Measurements from ENCODE around the gene NTM. TPM values are rescaled to one million over a fixed set of nuclear protein-coding genes. Genes with fewer than 3 reads are reported as not detected.

The NTM gene
- total and polyA plus RNA-seq, 2 experiments from 2014 or later = 25.9 to 49.0 TPM

DNA sequence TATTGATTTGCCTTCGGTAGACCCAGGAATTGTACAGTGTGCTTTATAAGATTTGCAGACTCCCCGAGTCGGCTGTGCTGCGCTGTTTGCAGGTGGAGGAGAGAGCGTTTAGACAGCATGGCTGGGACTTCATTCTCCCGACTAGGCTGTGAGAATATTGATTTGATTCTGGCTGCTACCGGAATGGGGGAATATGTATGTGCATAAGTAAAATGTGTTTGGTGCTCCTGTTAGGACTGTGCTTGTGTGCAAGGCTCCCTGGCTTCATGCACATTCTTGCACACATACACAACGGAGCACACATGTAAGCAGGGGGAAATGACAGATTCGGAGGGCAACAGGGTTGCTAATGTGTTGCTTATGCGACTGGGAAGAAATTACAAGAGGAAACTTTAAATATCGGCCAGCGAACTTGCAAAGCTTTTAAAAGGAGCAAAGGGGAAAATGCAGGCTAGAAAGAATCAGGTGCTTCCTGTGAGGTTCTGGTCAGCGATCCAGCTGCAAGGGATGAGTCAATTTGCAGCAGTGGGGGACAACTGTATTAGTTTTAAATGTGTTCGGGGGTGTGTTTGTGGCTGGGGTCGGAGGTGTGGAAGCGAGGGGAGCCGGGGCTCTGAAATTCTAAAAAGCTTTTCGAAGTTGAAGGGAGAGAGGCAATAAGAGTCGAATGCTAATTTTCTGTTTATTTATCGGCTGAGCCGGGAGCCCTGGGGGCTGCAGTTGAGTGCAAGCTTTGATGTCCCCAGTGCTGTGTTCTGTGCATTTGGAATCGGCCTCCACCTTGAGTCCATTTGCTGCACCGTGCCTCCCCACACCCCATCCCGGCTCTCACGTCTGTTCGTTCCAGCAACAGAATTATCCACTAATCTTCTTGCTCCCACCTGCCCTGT lies 731 bp downstream of the NTM start:
- no peaks in the 10 kb centered on the region for H3K9me3 ChIP-seq (ENCODE audit: low read depth)
- no peaks in the 10 kb centered on the region for H3K9me2 ChIP-seq (ENCODE audit: insufficient read depth)
- H3K4me1 ChIP-seq (ENCODE audit: insufficient read depth) = no peaks in the 10 kb centered on the region
- peaks cover 68% of the 10 kb centered on the region for H3K27me3 ChIP-seq (replicated peaks; ENCODE audit: insufficient read depth)
- no peaks in the 10 kb centered on the region for H3K79me2 ChIP-seq (ENCODE audit: insufficient read depth)
- H3K27ac ChIP-seq = no peak overlapping the region
- H3K4me3 ChIP-seq = no peak overlapping the region
- 1 to 3% methylated on average over 26 of the region's 26 CpGs for WGBS, 2 experiments (ENCODE audit: low coverage in 1 of 2, low lambda C conversion rate in 2 of 2, missing lambda C conversion rate in 2 of 2)
- DNase-seq = no peak
- no peaks in the 10 kb centered on the region for H4K20me1 ChIP-seq (ENCODE audit: insufficient read depth)
- H3K9ac ChIP-seq = no peak overlapping the region
- peak; percentile 54 for TF ChIP-seq EZH2 (IDR thresholded peaks at IDR 0.05; ENCODE audit: insufficient read depth, poor library complexity, severe bottlenecking)
- 0 out of 2 replicates have a peak, but pooled peaks have one; percentile 20 for TF ChIP-seq EZH2phosphoT487 (IDR thresholded peaks at IDR 0.05; ENCODE audit: insufficient read depth, low read depth)
- H2AFZ ChIP-seq = no peak overlapping the region
- H3F3A ChIP-seq (ENCODE audit: insufficient read depth) = no peaks in the 10 kb centered on the region
- H3K36me3 ChIP-seq (ENCODE audit: low read depth) = no peaks in the 10 kb centered on the region
- no peak overlapping the region for H3K4me2 ChIP-seq (ENCODE audit: unreplicated experiment)
- in situ Hi-C loops (cut with MboI) = no loop called here

- no peak for TF ChIP-seq EZH2 (IDR thresholded peaks at IDR 0.05; ENCODE audit: insufficient read depth, poor library complexity, severe bottlenecking)
- in situ Hi-C loops (cut with MboI) = no loop called here
- WGBS, 2 experiments (ENCODE audit: low coverage in 1 of 2, low lambda C conversion rate in 2 of 2, missing lambda C conversion rate in 2 of 2) = 10 to 11% methylated on average over 7 of the region's 7 CpGs
- no peak overlapping the region for H2AFZ ChIP-seq
- no peak for DNase-seq
- no peaks in the 10 kb centered on the region for H3K4me1 ChIP-seq (ENCODE audit: insufficient read depth)
- H4K20me1 ChIP-seq (ENCODE audit: insufficient read depth) = no peaks in the 10 kb centered on the region
- H3K79me2 ChIP-seq (ENCODE audit: insufficient read depth) = no peaks in the 10 kb centered on the region
- H3K4me2 ChIP-seq (ENCODE audit: unreplicated experiment) = no peak overlapping the region
- H3F3A ChIP-seq (ENCODE audit: insufficient read depth) = no peaks in the 10 kb centered on the region
- no peaks in the 10 kb centered on the region for H3K9me3 ChIP-seq (ENCODE audit: low read depth)
- H3K4me3 ChIP-seq = no peak overlapping the region
- H3K27ac ChIP-seq = no peak overlapping the region
- peaks cover 69% of the 10 kb centered on the region for H3K27me3 ChIP-seq (replicated peaks; ENCODE audit: insufficient read depth)
- H3K36me3 ChIP-seq (ENCODE audit: low read depth) = no peaks in the 10 kb centered on the region
- no peaks in the 10 kb centered on the region for H3K9me2 ChIP-seq (ENCODE audit: insufficient read depth)
- H3K9ac ChIP-seq = no peak overlapping the region
These were observed 1.3 kb downstream of the NTM start for GRCh38 chr11:131371791-131372104.

DNA sequence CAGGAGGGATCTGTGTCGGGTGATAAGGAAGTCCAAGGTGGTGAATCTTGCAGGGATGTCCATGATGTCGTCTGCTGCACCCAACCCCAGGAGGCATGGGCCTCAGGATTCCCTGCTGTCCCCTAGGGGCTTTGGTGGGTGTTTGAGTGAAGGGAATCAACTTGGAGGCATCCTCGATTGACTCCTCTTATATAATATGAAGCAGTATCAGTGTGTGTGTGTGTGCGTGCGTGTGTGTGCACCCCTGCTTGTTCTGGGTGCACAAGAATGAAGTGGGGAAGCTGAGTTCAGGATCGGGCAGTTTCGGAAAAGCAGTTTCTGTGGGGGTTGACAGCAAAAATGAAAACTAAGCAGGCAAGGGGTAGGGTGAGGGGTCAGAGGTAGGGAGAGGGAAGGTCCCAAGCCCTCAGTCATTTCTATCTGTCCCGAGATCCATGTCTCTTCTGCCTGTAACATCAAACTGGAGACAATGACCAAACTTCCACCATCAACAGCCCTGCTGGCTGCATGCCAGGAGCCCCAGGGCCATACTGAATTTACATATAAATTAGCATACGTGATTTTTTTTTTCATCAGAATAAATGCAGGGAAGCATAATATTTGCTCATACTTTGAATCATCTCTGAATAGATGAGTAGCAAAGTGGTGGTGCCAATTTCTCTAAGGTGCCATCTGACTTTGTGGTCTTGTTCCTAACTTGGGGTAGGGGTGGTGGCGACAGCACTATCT lies 2.0 kb downstream of the NTM start:
- H3K4me3 ChIP-seq = no peak overlapping the region
- H3K9me2 ChIP-seq (ENCODE audit: insufficient read depth) = no peaks in the 10 kb centered on the region
- H3K36me3 ChIP-seq (ENCODE audit: low read depth) = no peaks in the 10 kb centered on the region
- H3K9ac ChIP-seq = no peak overlapping the region
- TF ChIP-seq EZH2phosphoT487 (IDR thresholded peaks at IDR 0.05; ENCODE audit: insufficient read depth, low read depth) = no peak
- TF ChIP-seq EZH2 (IDR thresholded peaks at IDR 0.05; ENCODE audit: insufficient read depth, poor library complexity, severe bottlenecking) = no peak
- no peaks in the 10 kb centered on the region for H3K79me2 ChIP-seq (ENCODE audit: insufficient read depth)
- no peak overlapping the region for H3K4me2 ChIP-seq (ENCODE audit: unreplicated experiment)
- no peak overlapping the region for H2AFZ ChIP-seq
- no peak overlapping the region for H3K27ac ChIP-seq
- no peak for DNase-seq
- H3K4me1 ChIP-seq (ENCODE audit: insufficient read depth) = no peaks in the 10 kb centered on the region
- H4K20me1 ChIP-seq (ENCODE audit: insufficient read depth) = no peaks in the 10 kb centered on the region
- WGBS, 2 experiments (ENCODE audit: low coverage in 1 of 2, low lambda C conversion rate in 2 of 2, missing lambda C conversion rate in 2 of 2) = 39 to 44% methylated on average over 10 of the region's 10 CpGs
- no peaks in the 10 kb centered on the region for H3K9me3 ChIP-seq (ENCODE audit: low read depth)
- H3F3A ChIP-seq (ENCODE audit: insufficient read depth) = no peaks in the 10 kb centered on the region
- peaks cover 66% of the 10 kb centered on the region for H3K27me3 ChIP-seq (replicated peaks; ENCODE audit: insufficient read depth)
- in situ Hi-C loops (cut with MboI) = no loop called here

GRCh38 chr11:131373095-131373725 lies 2.8 kb downstream of the NTM start:
- Histone ChIP-seq H3K27ac (no peak overlapping the region), H3K79me2 (ENCODE audit: insufficient read depth) (no peaks in the 10 kb centered on the region), H3K4me1 (ENCODE audit: insufficient read depth) (no peaks in the 10 kb centered on the region), H3F3A (ENCODE audit: insufficient read depth) (no peaks in the 10 kb centered on the region), H4K20me1 (ENCODE audit: insufficient read depth) (no peaks in the 10 kb centered on the region), H3K27me3 (replicated peaks; ENCODE audit: insufficient read depth) (peaks cover 73% of the 10 kb centered on the region), H3K4me3 (no peak overlapping the region), H3K36me3 (ENCODE audit: low read depth) (no peaks in the 10 kb centered on the region), H3K9me3 (ENCODE audit: low read depth) (no peaks in the 10 kb centered on the region), H3K9me2 (ENCODE audit: insufficient read depth) (no peaks in the 10 kb centered on the region), H3K4me2 (ENCODE audit: unreplicated experiment) (no peak overlapping the region), H3K9ac (no peak overlapping the region), H2AFZ (no peak overlapping the region)
- in situ Hi-C loops (cut with MboI) = no loop called here
- WGBS, 2 experiments (ENCODE audit: low coverage in 1 of 2, low lambda C conversion rate in 2 of 2, missing lambda C conversion rate in 2 of 2) = 30 to 32% methylated on average over 9 of the region's 9 CpGs
- DNase-seq = no peak
- TF ChIP-seq EZH2phosphoT487 (IDR thresholded peaks at IDR 0.05; ENCODE audit: insufficient read depth, low read depth) = no peak
- TF ChIP-seq EZH2 (IDR thresholded peaks at IDR 0.05; ENCODE audit: insufficient read depth, poor library complexity, severe bottlenecking) = no peak

All from GM23248 (cell line).